HEK293 (cell line): ENCODE data around the gene TNNI3.
A peak's percentile ranks its signal among the peaks of the same experiment; 100 is the strongest.

Source experiments
- CTCF ChIA-PET: fragments of 350-600 bp; formaldehyde crosslinking; extraction: SDS; loops from one replicate; lab custom pipeline; 2021; ENCODE audit warnings: antibody characterized with exemption; lab: Yijun Ruan, JAX
- POLR2A ChIA-PET: fragments of 300-600 bp; formaldehyde crosslinking; extraction: SDS; loops from one replicate; lab custom pipeline; 2020; ENCODE audit warnings: antibody characterized with exemption, inconsistent platforms; lab: Yijun Ruan, JAX
- H3K27ac ChIP-seq: fragments of 200-500 bp; sonication (Bioruptor generic); 2 replicates; pipeline ENCODE4 v1.5.1; 2014; ENCODE audit warnings: low read depth, low read length, control low read depth, inconsistent platforms; ENCODE audit errors: extremely low read depth
- H3K36me3 ChIP-seq, 2 experiments: fragments of 200-500 bp in 1 of 2; sonication (Bioruptor generic) in 1 of 2; 1 replicate in 1 of 2; 2 replicates in 1 of 2; pipeline ENCODE4 v1.5.1; 2014 to 2017; ENCODE audit warnings: inconsistent platforms in 2 of 2, low read length in 2 of 2; ENCODE audit not compliant: control insufficient read depth in 2 of 2, insufficient read depth in 1 of 2
- H3K4me1 ChIP-seq: fragments of 200-500 bp; sonication (Bioruptor generic); 2 replicates; pipeline ENCODE4 v1.5.1; 2014; ENCODE audit warnings: mild to moderate bottlenecking, low read length, inconsistent platforms; ENCODE audit not compliant: control insufficient read depth, insufficient read depth
- H3K4me3 ChIP-seq: 2 replicates; pipeline ENCODE4 v1.5.1; 2011; ENCODE audit warnings: low read depth, mild to moderate bottlenecking, control low read depth, low read length, moderate library complexity
- H3K9me3 ChIP-seq: fragments of 200-500 bp; sonication (Bioruptor generic); 2 replicates; pipeline ENCODE4 v1.5.1; 2014; ENCODE audit warnings: low read depth, low read length, inconsistent platforms; ENCODE audit not compliant: control insufficient read depth, insufficient read depth
- PRDM1 ChIP-seq: fragments of 450-650 bp; formaldehyde crosslinking; IDR thresholded peaks from 2 replicates; pipeline ENCODE4; 2016; ENCODE audit warnings: missing biosample characterization, missing genetic modification characterization
- REST ChIP-seq: fragments of 450-650 bp; formaldehyde crosslinking; IDR thresholded peaks from 2 replicates; pipeline ENCODE4 v1.5.1; 2016; ENCODE audit warnings: missing biosample characterization, missing genetic modification characterization
- SALL2 ChIP-seq: fragments of 450-650 bp; formaldehyde crosslinking; IDR thresholded peaks from 2 replicates; pipeline ENCODE4 v1.5.0; 2017; ENCODE audit warnings: missing biosample characterization, mild to moderate bottlenecking, missing genetic modification characterization, borderline replicate concordance
- SCRT1 ChIP-seq: fragments of 450-650 bp; formaldehyde crosslinking; IDR thresholded peaks from 2 replicates; pipeline ENCODE4 v1.5.1; 2016; ENCODE audit warnings: missing biosample characterization, missing genetic modification characterization, borderline replicate concordance
- SP2 ChIP-seq: fragments of 450-650 bp; formaldehyde crosslinking; IDR thresholded peaks from 2 replicates; pipeline ENCODE4 v1.5.1; 2016; ENCODE audit warnings: missing biosample characterization, missing genetic modification characterization
- SP3 ChIP-seq: fragments of 450-650 bp; formaldehyde crosslinking; IDR thresholded peaks from 2 replicates; pipeline ENCODE4 v1.5.1; 2016; ENCODE audit warnings: missing biosample characterization, missing genetic modification characterization
- YY1 ChIP-seq: fragments of 450-650 bp; formaldehyde crosslinking; IDR thresholded peaks from 2 replicates; pipeline ENCODE4 v1.5.1; 2018; ENCODE audit warnings: missing biosample characterization, missing genetic modification characterization
- ZBTB17 ChIP-seq: fragments of 450-650 bp; formaldehyde crosslinking; IDR thresholded peaks from 2 replicates; pipeline ENCODE4 v1.5.1; 2016; ENCODE audit warnings: missing biosample characterization, missing genetic modification characterization
- ZBTB20 ChIP-seq: fragments of 450-650 bp; formaldehyde crosslinking; IDR thresholded peaks from 2 replicates; pipeline ENCODE4 v1.5.1; 2016; ENCODE audit warnings: missing biosample characterization, missing genetic modification characterization
- ZBTB7A ChIP-seq: fragments of 450-650 bp; formaldehyde crosslinking; IDR thresholded peaks from 2 replicates; pipeline ENCODE4 v1.5.1; 2016; ENCODE audit warnings: low read depth, missing biosample characterization, missing genetic modification characterization
- ZNF133 ChIP-seq: fragments of 450-650 bp; formaldehyde crosslinking; IDR thresholded peaks from 2 replicates; pipeline ENCODE4 v1.5.1; 2016; ENCODE audit warnings: missing biosample characterization, missing genetic modification characterization
- ZNF366 ChIP-seq: fragments of 450-650 bp; formaldehyde crosslinking; conservative IDR thresholded peaks from 2 replicates; pipeline ENCODE4 v1.5.1; 2016; ENCODE audit warnings: missing biosample characterization, missing genetic modification characterization
- ZNF391 ChIP-seq: fragments of 450-650 bp; formaldehyde crosslinking; IDR thresholded peaks from 2 replicates; pipeline ENCODE4 v1.5.1; 2016; ENCODE audit warnings: low read depth, missing biosample characterization, missing genetic modification characterization, borderline replicate concordance
- ZNF433 ChIP-seq: fragments of 450-650 bp; formaldehyde crosslinking; IDR thresholded peaks from 2 replicates; pipeline ENCODE4 v1.5.1; 2016; ENCODE audit warnings: missing biosample characterization, missing genetic modification characterization, low read depth
- ZNF48 ChIP-seq: fragments of 450-650 bp; formaldehyde crosslinking; IDR thresholded peaks from 2 replicates; pipeline ENCODE4 v1.5.1; 2016; ENCODE audit warnings: missing biosample characterization, missing genetic modification characterization
- ZNF514 ChIP-seq: fragments of 450-650 bp; formaldehyde crosslinking; IDR thresholded peaks from 2 replicates; pipeline ENCODE4 v1.5.1; 2016; ENCODE audit warnings: missing biosample characterization, missing genetic modification characterization
- ZNF558 ChIP-seq: fragments of 450-650 bp; formaldehyde crosslinking; IDR thresholded peaks from 2 replicates; pipeline ENCODE4 v1.5.1; 2016; ENCODE audit warnings: missing biosample characterization, missing genetic modification characterization
- ZNF600 ChIP-seq: fragments of 450-650 bp; formaldehyde crosslinking; IDR thresholded peaks from 2 replicates; pipeline ENCODE4 v1.5.1; 2016; ENCODE audit warnings: missing biosample characterization, missing genetic modification characterization
- ZNF639 ChIP-seq: fragments of 450-650 bp; formaldehyde crosslinking; IDR thresholded peaks from 2 replicates; pipeline ENCODE4 v1.5.1; 2016; ENCODE audit warnings: missing biosample characterization, missing genetic modification characterization
- ZNF785 ChIP-seq: fragments of 450-650 bp; formaldehyde crosslinking; IDR thresholded peaks from 2 replicates; pipeline ENCODE4 v1.5.1; 2016; ENCODE audit warnings: missing biosample characterization, missing genetic modification characterization
- ZSCAN16 ChIP-seq: fragments of 450-650 bp; formaldehyde crosslinking; IDR thresholded peaks from 2 replicates; pipeline ENCODE4 v1.5.1; 2016; ENCODE audit warnings: missing biosample characterization, missing genetic modification characterization
- TF ChIP-seq, protein P1 (sequence below): fragments of 450-650 bp; formaldehyde crosslinking; IDR thresholded peaks from 2 replicates; pipeline ENCODE4 v1.5.1; 2017; ENCODE audit warnings: missing biosample characterization, missing genetic modification characterization
- TF ChIP-seq, protein P2 (sequence below): fragments of 450-650 bp; formaldehyde crosslinking; optimal IDR thresholded peaks from 2 replicates; pipeline ENCODE3; 2016; ENCODE audit warnings: missing biosample characterization, mild to moderate bottlenecking, missing genetic modification characterization

TNNI3 gene

DNA sequence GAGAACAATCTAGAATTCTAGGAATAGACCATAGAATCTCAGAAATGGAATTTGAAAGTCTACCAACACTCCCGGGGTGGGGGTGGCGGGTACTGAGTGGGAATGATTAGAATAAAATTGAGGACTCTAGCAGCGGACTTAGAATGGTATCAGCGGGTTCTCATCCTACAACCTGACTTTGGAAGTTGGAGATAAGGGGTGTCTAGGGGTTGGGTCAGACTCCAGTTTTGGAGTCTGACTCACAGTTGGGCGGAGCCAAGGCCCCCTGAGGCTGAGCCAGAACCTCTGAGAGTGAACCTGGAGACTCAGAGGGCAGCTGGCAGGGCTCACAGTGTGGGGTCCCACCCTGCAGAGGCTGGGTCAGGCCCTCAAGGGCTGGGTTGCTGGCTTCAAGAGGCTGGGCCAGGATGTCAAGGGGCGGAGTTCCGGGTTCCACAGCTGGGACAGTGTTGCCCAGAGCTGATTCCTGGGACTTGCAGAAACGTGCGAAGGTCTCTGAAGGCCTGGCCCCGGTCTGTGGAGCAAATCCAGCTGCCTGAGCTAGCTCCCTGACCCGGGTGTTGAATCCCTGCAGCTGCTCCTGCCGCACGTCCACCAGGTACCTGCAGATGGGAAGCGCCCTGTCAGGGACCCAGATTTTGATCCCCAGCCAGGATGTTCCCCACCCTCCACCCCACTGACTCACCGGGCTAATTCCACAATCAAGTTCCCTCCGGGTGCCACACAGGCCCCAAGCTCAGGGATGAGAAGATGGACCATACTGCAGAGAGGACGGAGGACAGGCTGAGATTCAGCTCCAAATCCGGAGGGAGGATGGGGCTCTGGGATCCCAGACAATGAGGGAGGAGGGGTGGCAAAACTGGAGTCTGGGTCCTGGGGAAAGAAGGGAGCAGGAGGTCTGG is 1.6 kb upstream of the TNNI3 start (continued):
- TF ChIP-seq ZNF600 (tag by site-specific recombination) (peak; percentile 60; the same call in 1 of the 2 replicates), ZSCAN16 (no peak), ZNF558 (tag by site-specific recombination) (peak; percentile 74; the same call in 1 of the 2 replicates), ZNF366 (tag by site-specific recombination) (peak; percentile 41)

DNA sequence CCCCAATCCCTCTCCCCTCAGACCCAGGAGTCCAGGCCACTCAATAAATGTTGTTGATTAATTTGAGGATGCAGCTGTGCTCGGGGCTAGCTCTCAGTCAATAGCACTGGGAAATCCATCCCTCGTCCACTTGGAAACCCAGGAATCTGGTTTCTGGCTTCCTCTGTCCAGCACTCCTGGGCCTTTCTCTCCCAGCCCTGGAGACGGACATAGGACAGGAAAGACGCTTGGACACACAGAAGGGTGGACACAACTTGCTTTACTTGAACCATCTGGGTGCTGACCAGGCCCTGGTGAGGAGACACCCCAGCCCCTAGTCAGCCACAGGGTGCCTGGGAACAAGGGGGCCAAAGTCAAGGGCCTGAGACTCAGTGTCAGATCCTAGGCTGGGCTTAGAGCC is 891 bp upstream of the TNNI3 start:
- no peak for TF ChIP-seq ZNF48 (tag by site-specific recombination)
- peak; percentile 84 for TF ChIP-seq REST (tag by site-specific recombination)
- TF ChIP-seq ZNF639, result no peak
- no peak for TF ChIP-seq ZNF433 (tag by site-specific recombination)
- TF ChIP-seq SALL2, result no peak
- TF ChIP-seq ZBTB20 (tag by site-specific recombination), result peak; percentile 79
- no peak for TF ChIP-seq ZNF133 (tag by site-specific recombination)
- CTCF ChIA-PET, result interaction anchor here (0.6 to 4.5 kb wide), 7 partner anchors 12 to 474 kb away, joined by 3 to 107 read pairs (median 5); no protein-coding TSS in a partner anchor
- Histone ChIP-seq H3K36me3 (no peaks in the 10 kb centered on the region), H3K4me1 (peaks cover 6% of the 10 kb centered on the region), H3K27ac (no peak overlapping the region), H3K4me3 (no peak overlapping the region), H3K9me3 (no peaks in the 10 kb centered on the region)
- POLR2A ChIA-PET, result interaction anchor here (0.8 to 2.8 kb wide), 3 partner anchors 15 to 249 kb away, joined by 3 to 19 read pairs (median 3); partner anchors contain the start of gene UBE2S

DNA sequence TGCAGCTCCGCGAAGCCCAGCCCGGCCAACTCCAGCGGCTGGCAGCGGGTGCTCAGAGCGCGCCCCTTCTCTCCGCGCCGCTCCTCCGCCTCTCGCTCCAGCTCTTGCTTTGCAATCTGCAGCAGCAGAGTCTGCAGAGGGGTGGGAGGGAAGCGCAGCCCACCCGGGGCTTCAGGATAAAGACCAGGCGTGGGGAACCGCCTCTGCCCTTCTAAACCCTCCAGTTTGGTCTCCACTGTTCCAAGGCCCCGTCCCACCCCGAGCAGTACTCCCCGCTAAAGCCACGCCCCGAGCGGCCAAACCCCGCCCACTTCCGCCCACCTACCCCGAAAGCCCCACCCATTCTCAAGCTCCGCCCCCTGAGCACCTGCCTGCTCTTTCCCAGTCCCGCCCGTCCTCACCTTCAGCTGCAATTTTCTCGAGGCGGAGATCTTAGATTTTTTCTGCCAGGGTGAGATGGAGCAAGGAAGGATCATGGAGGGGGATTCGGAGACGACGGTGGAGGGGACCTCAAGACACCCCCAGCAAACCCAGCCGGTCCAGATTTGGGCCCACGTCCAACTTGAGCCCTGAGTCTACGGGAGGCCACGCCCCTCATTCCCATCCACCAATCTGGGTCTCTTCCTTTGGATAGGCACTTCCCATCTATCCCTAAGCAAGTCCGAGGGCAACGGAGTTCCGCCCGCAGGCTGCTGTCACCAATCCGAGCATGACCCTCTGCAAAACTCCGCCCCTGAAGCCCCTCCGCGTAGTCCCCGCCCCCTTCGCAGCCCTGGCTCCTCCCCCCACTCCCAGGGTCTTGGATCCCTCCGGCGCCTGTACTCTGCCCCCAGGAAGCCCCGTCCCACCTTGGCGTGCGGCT is 1.1 kb downstream of the TNNI3 start:
- Histone ChIP-seq H3K36me3 (no peaks in the 10 kb centered on the region), H3K9me3 (no peaks in the 10 kb centered on the region), H3K4me3 (peak overlapping the region; percentile 7; the same call in 1 of the 2 replicates), H3K4me1 (peaks cover 6% of the 10 kb centered on the region), H3K27ac (no peak overlapping the region)
- POLR2A ChIA-PET, result interaction anchor here (0.6 to 1.2 kb wide), 5 partner anchors 10 to 101 kb away, joined by 3 to 6 read pairs (median 3); no protein-coding TSS in a partner anchor
- CTCF ChIA-PET, result interaction anchor here (0.8 to 1.2 kb wide), 3 partner anchors 10 to 498 kb away, joined by 3 to 6 read pairs (median 4); no protein-coding TSS in a partner anchor
- TF ChIP-seq ZNF785 (tag by site-specific recombination) (no peak), ZNF133 (tag by site-specific recombination) (no peak), SP3 (tag by site-specific recombination) (peak; percentile 82), YY1 (no peak), ZBTB7A (tag by site-specific recombination) (no peak), SP2 (peak; percentile 70), ZNF514 (tag by site-specific recombination) (no peak), ZBTB17 (peak; percentile 30; the same call in 1 of the 2 replicates), SCRT1 (tag by site-specific recombination) (no peak), PRDM1 (tag by site-specific recombination) (no peak), ZNF391 (tag by site-specific recombination) (no peak)
- TF ChIP-seq, protein P1, sequence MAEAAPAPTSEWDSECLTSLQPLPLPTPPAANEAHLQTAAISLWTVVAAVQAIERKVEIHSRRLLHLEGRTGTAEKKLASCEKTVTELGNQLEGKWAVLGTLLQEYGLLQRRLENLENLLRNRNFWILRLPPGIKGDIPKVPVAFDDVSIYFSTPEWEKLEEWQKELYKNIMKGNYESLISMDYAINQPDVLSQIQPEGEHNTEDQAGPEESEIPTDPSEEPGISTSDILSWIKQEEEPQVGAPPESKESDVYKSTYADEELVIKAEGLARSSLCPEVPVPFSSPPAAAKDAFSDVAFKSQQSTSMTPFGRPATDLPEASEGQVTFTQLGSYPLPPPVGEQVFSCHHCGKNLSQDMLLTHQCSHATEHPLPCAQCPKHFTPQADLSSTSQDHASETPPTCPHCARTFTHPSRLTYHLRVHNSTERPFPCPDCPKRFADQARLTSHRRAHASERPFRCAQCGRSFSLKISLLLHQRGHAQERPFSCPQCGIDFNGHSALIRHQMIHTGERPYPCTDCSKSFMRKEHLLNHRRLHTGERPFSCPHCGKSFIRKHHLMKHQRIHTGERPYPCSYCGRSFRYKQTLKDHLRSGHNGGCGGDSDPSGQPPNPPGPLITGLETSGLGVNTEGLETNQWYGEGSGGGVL, result no peak
- TF ChIP-seq, protein P2, sequence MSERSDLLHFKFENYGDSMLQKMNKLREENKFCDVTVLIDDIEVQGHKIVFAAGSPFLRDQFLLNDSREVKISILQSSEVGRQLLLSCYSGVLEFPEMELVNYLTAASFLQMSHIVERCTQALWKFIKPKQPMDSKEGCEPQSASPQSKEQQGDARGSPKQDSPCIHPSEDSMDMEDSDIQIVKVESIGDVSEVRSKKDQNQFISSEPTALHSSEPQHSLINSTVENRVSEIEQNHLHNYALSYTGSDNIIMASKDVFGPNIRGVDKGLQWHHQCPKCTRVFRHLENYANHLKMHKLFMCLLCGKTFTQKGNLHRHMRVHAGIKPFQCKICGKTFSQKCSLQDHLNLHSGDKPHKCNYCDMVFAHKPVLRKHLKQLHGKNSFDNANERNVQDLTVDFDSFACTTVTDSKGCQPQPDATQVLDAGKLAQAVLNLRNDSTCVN (tag by site-specific recombination), result peak; percentile 17
